Neural cell (in vitro differentiated cells): Measurements from ENCODE around the gene ETFA. TPM values are rescaled to one million over a fixed set of nuclear protein-coding genes. Genes with fewer than 3 reads are reported as not detected.

Experiments
- H2AFZ ChIP-seq: fragments of 200-600, 300-800 bp; sonication (generic), shearing (Covaris generic); 2 replicates; pipeline ENCODE4 v1.6.0; 2014; ENCODE audit warnings: low read depth, mild to moderate bottlenecking, antibody characterized with exemption, low read length, moderate library complexity
- H3F3A ChIP-seq: fragments of 200-600 bp; shearing (Covaris generic); 2 replicates; pipeline ENCODE4 v1.6.1; 2016; ENCODE audit warnings: mild to moderate bottlenecking, moderate library complexity, mixed read lengths, antibody characterized with exemption, low read length; ENCODE audit not compliant: insufficient read depth, poor library complexity, severe bottlenecking
- H3K27ac ChIP-seq: fragments of 200-600, 300-800 bp; sonication (generic), shearing (Covaris generic); 2 replicates; pipeline ENCODE4 v1.5.1; 2014; ENCODE audit warnings: mild to moderate bottlenecking, low read length, moderate library complexity
- H3K27me3 ChIP-seq: fragments of 300-800, 200-600 bp; sonication (generic), shearing (Covaris generic); 2 replicates; pipeline ENCODE4 v1.6.0; 2014; ENCODE audit warnings: mild to moderate bottlenecking, low read depth, low read length, moderate library complexity; ENCODE audit not compliant: insufficient read depth
- H3K36me3 ChIP-seq: fragments of 300-800, 200-600 bp; sonication (generic), shearing (Covaris generic); 2 replicates; pipeline ENCODE4 v1.5.1; 2014; ENCODE audit warnings: mild to moderate bottlenecking, antibody characterized with exemption, low read length, moderate library complexity; ENCODE audit not compliant: insufficient read depth
- H3K4me2 ChIP-seq: fragments of 300-800, 200-600 bp; sonication (generic), shearing (Covaris generic); 2 replicates; pipeline ENCODE4 v1.6.0; 2014; ENCODE audit warnings: mild to moderate bottlenecking, low read length
- H3K4me3 ChIP-seq: fragments of 300-800, 200-600 bp; sonication (generic), shearing (Covaris generic); 2 replicates; pipeline ENCODE4 v1.5.1; 2014; ENCODE audit warnings: mild to moderate bottlenecking, low read length, moderate library complexity
- H3K79me2 ChIP-seq: fragments of 200-600 bp; shearing (Covaris generic); replicated peaks from 2 replicates; pipeline ENCODE4 v1.6.0; 2014; ENCODE audit warnings: mild to moderate bottlenecking, low read length, moderate library complexity; ENCODE audit not compliant: insufficient read depth
- H3K9ac ChIP-seq: fragments of 300-800, 200-600 bp; sonication (generic), shearing (Covaris generic); 2 replicates; pipeline ENCODE4 v1.6.1; 2016; ENCODE audit warnings: mild to moderate bottlenecking, low read length, mixed read lengths
- H3K9me2 ChIP-seq: fragments of 200-600 bp; shearing (Covaris generic); 2 replicates; pipeline ENCODE4 v1.6.1; 2016; ENCODE audit warnings: mild to moderate bottlenecking, low read length, mixed read lengths; ENCODE audit not compliant: insufficient read depth
- H3K9me3 ChIP-seq: fragments of 200-600, 300-800 bp; sonication (generic), shearing (Covaris generic); 2 replicates; pipeline ENCODE4 v1.6.1; 2016; ENCODE audit warnings: mild to moderate bottlenecking, mixed run types, low read length, moderate library complexity, mixed read lengths
- H4K20me1 ChIP-seq: fragments of 200-600 bp; shearing (Covaris generic); 2 replicates; pipeline ENCODE4 v1.6.1; 2016; ENCODE audit warnings: mild to moderate bottlenecking, mixed run types; ENCODE audit not compliant: insufficient read depth
- EP300 ChIP-seq: fragments of 450-650 bp; conservative IDR thresholded peaks from 2 replicates; pipeline ENCODE4 v1.6.1; 2014; ENCODE audit warnings: antibody characterized with exemption, mild to moderate bottlenecking, moderate library complexity; ENCODE audit not compliant: poor library complexity, severe bottlenecking
- EZH2 ChIP-seq: fragments of 200-600, 300-800 bp; shearing (Covaris generic), sonication (generic); IDR thresholded peaks from 2 replicates; pipeline ENCODE4 v1.6.1; 2014; ENCODE audit warnings: antibody characterized with exemption, low read length, borderline replicate concordance, mild to moderate bottlenecking; ENCODE audit not compliant: insufficient read depth, poor library complexity, severe bottlenecking
- MXI1 ChIP-seq: fragments of 450-650 bp; conservative IDR thresholded peaks from 2 replicates; pipeline ENCODE4 v1.6.1; 2014; ENCODE audit warnings: antibody characterized with exemption, mild to moderate bottlenecking; ENCODE audit not compliant: poor library complexity, severe bottlenecking
- POLR2AphosphoS5 ChIP-seq: IDR thresholded peaks from 2 replicates; pipeline ENCODE4 v1.6.1; 2012
- RAD21 ChIP-seq: fragments of 450-650 bp; conservative IDR thresholded peaks from 2 replicates; pipeline ENCODE4 v1.6.1; 2014; ENCODE audit warnings: antibody characterized with exemption, mild to moderate bottlenecking, moderate library complexity
- SMC3 ChIP-seq: fragments of 450-650 bp; conservative IDR thresholded peaks from 2 replicates; pipeline ENCODE4 v1.6.1; 2014; ENCODE audit warnings: antibody characterized with exemption, mild to moderate bottlenecking, moderate library complexity; ENCODE audit not compliant: poor library complexity
- TAF1 ChIP-seq: IDR thresholded peaks from 2 replicates; pipeline ENCODE4 v1.6.1; 2012; ENCODE audit warnings: low read depth
- polyA plus RNA-seq: library from polyadenylated mRNA; depleted of rRNA; stranded (reverse); fragments of >200 nt; gene quantifications from 2 replicates; pipeline ENCODE4 v1.2.3, GENCODE V29; 2014
- TF ChIP-seq, protein P1 (sequence below): IDR thresholded peaks from 2 replicates; pipeline ENCODE4 v1.6.1; 2012; ENCODE audit warnings: borderline replicate concordance
- TF ChIP-seq, protein P2 (sequence below): fragments of 450-650 bp; IDR thresholded peaks from 2 replicates; pipeline ENCODE4 v1.5.1; 2014; ENCODE audit warnings: antibody characterized with exemption, mild to moderate bottlenecking, moderate library complexity; ENCODE audit not compliant: poor library complexity, severe bottlenecking

Gene ETFA
- polyA plus RNA-seq, 1 donor from 2014 or later, result 145 TPM

DNA sequence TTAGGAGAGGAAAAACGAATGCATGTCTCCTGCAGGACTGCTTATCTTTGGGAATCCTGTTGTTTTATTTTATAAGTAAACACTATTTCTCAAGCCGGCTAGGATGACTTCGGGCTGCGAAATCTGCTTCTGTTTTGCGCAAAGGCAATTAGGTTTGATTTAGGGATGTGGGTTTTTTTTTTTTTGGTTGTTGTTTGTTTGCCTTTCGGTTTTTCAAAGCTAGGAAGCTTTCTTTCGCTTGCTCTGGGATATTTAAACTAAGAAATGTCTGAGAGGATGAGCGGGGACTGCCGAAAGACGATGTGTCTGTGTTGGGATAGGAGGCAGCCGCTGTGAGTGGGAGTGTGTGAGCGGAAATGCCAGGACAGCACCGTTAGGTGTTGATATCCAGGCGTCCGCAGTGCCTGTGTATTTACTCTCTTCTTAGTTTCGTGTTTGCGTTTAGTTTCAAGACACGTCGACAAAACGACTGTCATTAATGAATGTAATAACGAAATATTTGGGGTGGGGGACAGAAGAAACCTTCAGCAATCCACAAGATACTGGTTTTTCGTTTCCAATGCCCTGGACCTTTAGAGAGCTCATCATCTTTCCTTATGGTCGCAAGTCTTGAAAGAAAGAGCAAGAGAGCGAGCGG is 25.9 kb upstream of the ETFA start:
- Histone ChIP-seq H3K9me3 (peaks cover 4% of the 10 kb centered on the region), H3K9ac (no peak overlapping the region), H2AFZ (no peak overlapping the region), H4K20me1 (no peaks in the 10 kb centered on the region), H3K27ac (no peak overlapping the region), H3K79me2 (no peaks in the 10 kb centered on the region), H3K27me3 (peaks cover 97% of the 10 kb centered on the region), H3K9me2 (no peaks in the 10 kb centered on the region), H3K4me3 (no peak overlapping the region), H3F3A (no peaks in the 10 kb centered on the region), H3K36me3 (no peaks in the 10 kb centered on the region), H3K4me2 (no peak overlapping the region)
- TF ChIP-seq TAF1, result no peak
- TF ChIP-seq POLR2AphosphoS5, result peak; percentile 56
- TF ChIP-seq SMC3, result no peak
- TF ChIP-seq, protein P1, sequence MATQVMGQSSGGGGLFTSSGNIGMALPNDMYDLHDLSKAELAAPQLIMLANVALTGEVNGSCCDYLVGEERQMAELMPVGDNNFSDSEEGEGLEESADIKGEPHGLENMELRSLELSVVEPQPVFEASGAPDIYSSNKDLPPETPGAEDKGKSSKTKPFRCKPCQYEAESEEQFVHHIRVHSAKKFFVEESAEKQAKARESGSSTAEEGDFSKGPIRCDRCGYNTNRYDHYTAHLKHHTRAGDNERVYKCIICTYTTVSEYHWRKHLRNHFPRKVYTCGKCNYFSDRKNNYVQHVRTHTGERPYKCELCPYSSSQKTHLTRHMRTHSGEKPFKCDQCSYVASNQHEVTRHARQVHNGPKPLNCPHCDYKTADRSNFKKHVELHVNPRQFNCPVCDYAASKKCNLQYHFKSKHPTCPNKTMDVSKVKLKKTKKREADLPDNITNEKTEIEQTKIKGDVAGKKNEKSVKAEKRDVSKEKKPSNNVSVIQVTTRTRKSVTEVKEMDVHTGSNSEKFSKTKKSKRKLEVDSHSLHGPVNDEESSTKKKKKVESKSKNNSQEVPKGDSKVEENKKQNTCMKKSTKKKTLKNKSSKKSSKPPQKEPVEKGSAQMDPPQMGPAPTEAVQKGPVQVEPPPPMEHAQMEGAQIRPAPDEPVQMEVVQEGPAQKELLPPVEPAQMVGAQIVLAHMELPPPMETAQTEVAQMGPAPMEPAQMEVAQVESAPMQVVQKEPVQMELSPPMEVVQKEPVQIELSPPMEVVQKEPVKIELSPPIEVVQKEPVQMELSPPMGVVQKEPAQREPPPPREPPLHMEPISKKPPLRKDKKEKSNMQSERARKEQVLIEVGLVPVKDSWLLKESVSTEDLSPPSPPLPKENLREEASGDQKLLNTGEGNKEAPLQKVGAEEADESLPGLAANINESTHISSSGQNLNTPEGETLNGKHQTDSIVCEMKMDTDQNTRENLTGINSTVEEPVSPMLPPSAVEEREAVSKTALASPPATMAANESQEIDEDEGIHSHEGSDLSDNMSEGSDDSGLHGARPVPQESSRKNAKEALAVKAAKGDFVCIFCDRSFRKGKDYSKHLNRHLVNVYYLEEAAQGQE, result no peak
- TF ChIP-seq EP300, result no peak
- TF ChIP-seq MXI1, result no peak
- TF ChIP-seq RAD21, result no peak
- peak; percentile 73 for TF ChIP-seq EZH2

DNA sequence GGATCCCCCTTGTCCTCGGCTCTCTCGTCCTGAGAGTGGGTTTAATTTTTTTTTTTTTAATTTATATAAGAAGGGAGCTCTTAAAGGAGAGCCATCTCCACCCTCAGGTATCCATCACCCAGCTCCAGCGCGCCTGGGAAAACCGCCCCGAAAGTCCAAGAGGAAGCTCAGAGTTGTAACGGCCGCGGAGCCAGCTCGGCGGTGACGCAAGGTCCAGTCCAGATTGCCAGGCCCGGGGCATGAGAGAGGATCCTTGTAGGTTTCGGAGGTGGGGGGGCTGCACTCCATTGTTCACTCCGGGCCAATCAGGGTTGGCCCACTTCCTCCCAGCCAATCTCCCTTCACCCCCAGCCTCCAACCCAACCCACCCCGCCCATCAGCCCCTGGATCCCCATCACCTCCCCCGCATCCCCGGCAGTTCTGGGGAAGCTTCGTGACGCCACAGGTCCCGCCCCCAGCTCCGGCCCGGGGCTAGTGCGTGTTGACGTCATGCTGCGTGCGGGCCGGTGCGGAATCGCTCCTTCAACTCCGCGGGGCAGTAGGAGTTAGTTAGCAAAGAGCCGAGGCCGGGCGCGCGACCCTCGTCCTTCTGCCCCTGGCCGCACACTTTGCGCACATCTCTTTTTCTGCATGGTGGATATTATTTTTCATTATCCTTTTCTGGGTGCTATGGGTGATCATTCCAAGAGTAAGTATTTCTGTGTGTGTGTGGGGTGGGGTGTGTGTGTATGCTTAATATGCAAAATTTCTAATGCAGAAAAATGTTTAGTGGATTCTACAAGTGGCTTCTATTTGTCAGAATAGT is 25.2 kb upstream of the ETFA start, which contains the start of gene ISL2:
TSS of gene ISL2 (plus strand) at position 520 of the 805 bp plus-strand sequence. CDS start at position 631, 111 bp downstream.
- Histone ChIP-seq H3K9ac (no peak within 1 kb of the TSS), H2AFZ (no peak within 1 kb of the TSS)
- TF ChIP-seq POLR2AphosphoS5, result no peak
- TF ChIP-seq SMC3, result no peak
- no peak for TF ChIP-seq EZH2
- TF ChIP-seq, protein P1, result no peak
- TF ChIP-seq RAD21, result no peak
- no peak for TF ChIP-seq MXI1
- TF ChIP-seq EP300, result no peak
- TF ChIP-seq, protein P2, sequence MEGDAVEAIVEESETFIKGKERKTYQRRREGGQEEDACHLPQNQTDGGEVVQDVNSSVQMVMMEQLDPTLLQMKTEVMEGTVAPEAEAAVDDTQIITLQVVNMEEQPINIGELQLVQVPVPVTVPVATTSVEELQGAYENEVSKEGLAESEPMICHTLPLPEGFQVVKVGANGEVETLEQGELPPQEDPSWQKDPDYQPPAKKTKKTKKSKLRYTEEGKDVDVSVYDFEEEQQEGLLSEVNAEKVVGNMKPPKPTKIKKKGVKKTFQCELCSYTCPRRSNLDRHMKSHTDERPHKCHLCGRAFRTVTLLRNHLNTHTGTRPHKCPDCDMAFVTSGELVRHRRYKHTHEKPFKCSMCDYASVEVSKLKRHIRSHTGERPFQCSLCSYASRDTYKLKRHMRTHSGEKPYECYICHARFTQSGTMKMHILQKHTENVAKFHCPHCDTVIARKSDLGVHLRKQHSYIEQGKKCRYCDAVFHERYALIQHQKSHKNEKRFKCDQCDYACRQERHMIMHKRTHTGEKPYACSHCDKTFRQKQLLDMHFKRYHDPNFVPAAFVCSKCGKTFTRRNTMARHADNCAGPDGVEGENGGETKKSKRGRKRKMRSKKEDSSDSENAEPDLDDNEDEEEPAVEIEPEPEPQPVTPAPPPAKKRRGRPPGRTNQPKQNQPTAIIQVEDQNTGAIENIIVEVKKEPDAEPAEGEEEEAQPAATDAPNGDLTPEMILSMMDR, result no peak
- TF ChIP-seq TAF1, result no peak

More for the DNA sequence above, 25.2 kb upstream of the ETFA start, which contains the start of gene ISL2:
- H3F3A ChIP-seq, result no peaks in the 10 kb centered on the region
- no peak within 1 kb of the TSS for H3K27ac ChIP-seq
- H3K9me3 ChIP-seq, result peaks cover 4% of the 10 kb centered on the region
- H3K9me2 ChIP-seq, result no peaks in the 10 kb centered on the region
- H3K27me3 ChIP-seq, result peaks cover 90% of the 10 kb centered on the region
- peak within 1 kb of the TSS; percentile 53 for H3K4me3 ChIP-seq
- H3K36me3 ChIP-seq, result no peaks in the 10 kb centered on the region
- H4K20me1 ChIP-seq, result no peaks in the 10 kb centered on the region
- H3K79me2 ChIP-seq, result no peaks in the 10 kb centered on the region
- H3K4me2 ChIP-seq, result no peak within 1 kb of the TSS
